Measurements from ENCODE around the gene TEX14. TPM values are rescaled to one million over a fixed set of nuclear protein-coding genes. Genes with fewer than 3 reads are reported as not detected.
"Not testable (repeated sequence)": the region's sequence is repeated elsewhere in the genome, so short reads cannot be mapped to it uniquely, and the experiment has no call there.

TEX14 gene
- total RNA-seq, 1 donor from 2014 or later, result under 0.01 TPM

- DNase-seq (ENCODE audit: low read depth in 2 of 2), result no peak
Observed at GRCh38 chr17:58688521-58688920, 3.3 kb downstream of the TEX14 start.

- DNase-seq (ENCODE audit: low read depth in 2 of 2), result no peak
Observed at GRCh38 chr17:58686980-58687379, 4.9 kb downstream of the TEX14 start.

GRCh38 chr17:58684462-58684861 lies 7.4 kb downstream of the TEX14 start:
- not testable (repeated sequence) for DNase-seq (ENCODE audit: low read depth in 2 of 2)

GRCh38 chr17:58684003-58684402 lies 7.8 kb downstream of the TEX14 start:
- DNase-seq (ENCODE audit: low read depth in 2 of 2), result no peak

DNA sequence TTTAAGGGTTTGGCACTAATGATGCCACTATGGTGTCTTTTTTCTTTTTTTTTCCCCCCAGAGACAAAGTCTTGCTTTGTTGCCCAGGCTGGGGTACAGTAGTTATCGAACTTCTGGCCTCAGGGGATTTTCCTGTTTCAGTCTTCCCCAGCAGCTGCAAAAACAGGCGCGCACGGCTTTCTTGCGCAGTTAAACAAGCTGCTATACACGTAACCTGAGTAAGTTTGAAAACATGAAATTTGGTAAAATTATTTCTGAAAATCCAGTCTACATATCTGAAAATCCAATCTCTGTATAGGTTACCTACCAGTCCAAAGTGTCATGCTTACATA lies 11.8 kb downstream of the TEX14 start:
- DNase-seq (ENCODE audit: low read depth in 2 of 2), result no peak

DNA sequence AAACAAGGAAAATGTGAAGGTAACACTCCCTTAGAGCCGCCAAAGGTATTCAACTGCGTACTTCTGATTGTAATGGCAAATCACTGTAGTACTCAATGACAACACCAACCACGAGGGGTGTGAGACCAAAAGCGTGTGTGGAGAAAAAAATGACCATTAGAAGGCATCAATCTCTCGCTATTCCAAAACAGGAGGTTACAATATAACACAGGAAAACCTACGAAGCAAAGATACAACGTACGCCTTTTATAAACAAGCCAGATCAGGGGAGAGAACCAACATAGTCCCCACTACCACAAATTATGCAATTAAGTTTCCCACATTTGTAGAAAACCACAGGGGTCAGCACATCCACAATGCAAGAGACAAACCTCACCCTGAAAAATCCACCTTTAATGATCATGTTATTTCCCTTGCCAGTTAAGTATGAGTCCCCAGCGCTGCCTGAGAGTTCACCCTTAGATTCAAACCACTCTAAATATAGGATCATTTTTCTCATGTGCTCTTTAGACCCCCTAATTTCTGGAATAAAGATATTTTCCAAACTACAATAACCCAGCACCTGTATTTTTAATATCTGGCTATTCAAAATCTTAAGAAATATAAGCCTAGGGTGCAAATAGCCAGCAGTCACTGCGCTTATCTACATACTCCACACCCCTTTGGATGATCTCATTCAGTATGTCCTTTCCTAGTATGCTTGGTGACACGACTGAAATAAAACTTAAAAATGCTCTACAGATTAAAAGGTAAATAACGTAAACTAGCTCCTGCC lies 12.4 kb downstream of the TEX14 start:
- peak in 1 of 2 donors; percentile 59 for DNase-seq (ENCODE audit: low read depth in 2 of 2)

DNA sequence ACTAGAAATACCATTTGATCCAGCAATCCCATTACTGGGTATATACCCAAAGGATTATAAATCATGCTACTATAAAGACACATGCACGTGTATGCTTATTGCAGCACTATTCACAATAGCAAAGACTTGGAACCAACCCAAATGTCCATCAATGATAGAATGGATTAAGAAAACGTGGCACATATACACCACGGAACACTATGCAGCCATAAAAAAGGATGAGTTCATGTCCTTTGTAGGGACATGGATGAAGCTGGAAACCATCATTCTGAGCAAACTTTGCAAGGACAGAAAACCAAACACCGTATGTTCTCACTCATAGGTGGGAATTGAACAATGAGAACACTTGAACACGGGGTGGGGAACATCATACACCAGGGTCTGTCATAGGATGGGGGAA lies 13.6 kb downstream of the TEX14 start:
- DNase-seq (ENCODE audit: low read depth in 2 of 2), result not testable (repeated sequence)

DNA sequence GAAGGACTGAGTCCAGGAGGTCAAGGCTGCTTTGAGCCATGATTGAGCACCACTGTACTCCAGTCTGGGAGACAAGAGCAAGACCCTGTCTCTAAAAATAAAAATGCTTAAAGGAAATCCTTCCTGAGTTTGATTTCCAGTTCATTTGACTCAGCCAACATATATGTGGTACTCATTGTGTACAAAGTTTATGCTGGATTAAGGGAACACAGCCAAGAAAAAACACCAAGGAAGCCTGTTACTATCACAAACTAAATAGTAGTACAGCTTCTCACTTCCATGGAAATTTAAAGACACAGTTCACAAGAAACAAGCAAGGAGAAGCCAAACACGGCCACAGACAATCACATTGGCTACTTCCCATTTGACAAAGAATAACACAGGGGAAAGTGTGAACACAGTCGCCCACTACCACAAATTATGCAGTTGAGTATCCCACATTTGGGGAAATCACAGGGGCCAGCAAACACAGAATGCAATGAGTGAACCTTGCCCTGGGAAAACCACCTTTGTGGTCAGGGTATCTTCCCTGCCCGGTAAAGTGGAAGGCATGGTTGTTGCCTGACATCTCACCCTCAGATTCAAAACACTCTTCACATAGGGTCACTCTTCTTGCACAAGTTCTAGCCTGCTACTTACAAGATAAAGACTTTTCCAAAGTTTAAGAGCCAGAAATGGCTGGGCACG lies 14.5 kb downstream of the TEX14 start:
- DNase-seq (ENCODE audit: low read depth in 2 of 2), result peak in 1 of 2 donors; percentile 72

DNA sequence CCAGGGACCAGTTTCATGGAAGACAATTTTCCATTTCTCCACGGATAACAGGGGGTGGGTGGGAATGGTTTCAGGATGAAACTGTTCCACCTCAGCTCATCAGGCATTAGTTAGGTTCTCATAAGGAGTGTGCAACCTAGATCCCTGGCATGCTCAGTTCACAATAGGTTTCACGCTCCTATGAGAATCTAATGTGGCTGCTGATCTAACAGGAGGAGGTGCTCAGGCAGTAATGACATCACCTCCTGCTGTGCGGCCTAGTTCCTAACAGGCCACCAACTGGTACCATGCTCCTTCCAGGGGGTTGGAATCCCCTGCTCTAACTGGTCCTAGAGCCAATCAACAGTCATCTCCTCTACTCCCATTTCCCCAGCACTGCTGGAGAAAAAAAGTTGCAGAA lies 19.9 kb downstream of the TEX14 start:
- DNase-seq (ENCODE audit: low read depth in 2 of 2), result no peak

GRCh38 chr17:58669853-58670252 lies 22.0 kb downstream of the TEX14 start:
- DNase-seq (ENCODE audit: low read depth in 2 of 2), result no peak

- DNase-seq (ENCODE audit: low read depth in 2 of 2), result no peak
Observed at GRCh38 chr17:58668598-58668935, 23.3 kb downstream of the TEX14 start.

DNA sequence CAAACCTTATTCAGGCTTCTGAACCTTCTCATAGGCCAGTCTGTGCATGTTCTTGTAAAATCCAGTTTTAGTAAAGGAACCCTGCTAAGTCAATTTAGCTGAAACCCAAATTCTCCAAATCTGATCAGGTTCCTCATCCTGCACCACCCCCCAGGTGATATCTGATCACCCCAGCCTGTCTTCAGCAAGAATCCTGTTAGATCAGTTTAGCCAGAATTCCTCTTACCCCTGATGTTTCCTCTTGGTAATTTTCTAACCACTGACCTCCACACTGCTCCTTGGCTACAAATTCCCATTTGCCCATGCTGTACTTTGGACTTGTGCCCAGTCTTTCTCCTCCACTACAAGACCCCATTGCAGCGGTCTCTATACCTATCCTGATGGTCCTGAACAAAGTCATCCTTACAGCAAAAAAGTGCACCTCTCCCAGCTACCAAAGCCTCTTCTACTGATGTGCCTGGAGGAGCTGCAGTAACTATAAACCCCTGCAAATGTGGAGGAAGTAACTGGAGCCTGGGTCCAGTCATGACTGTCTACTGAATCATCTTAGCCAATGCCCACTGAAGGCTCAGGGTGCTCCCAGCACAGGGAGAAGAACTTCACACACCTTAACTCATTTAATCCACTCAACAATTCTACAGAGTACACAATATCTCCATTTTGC lies 23.8 kb downstream of the TEX14 start:
- DNase-seq (ENCODE audit: low read depth in 2 of 2), result peak in 1 of 2 donors; percentile 16

DNA sequence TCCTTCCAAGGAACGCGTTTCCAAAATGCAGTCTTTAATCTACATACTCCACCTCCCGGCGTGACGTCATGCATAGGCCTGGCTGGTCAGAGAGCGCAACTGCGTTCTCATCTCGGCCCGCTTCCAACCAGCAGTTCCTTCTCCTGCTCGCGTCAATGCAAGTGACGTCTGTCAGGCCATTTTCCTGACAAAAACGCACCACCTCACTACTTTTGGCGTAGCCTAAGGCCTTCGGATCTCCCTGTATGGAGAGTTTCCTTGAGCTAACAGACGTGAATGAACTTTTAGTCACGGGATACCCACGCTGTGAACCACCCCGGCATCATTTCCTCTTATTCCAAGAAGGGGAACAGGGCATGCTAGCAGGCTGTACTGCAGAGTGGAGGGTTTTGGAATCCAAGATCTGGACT lies 25.0 kb downstream of the TEX14 start:
- peak; percentile 64 to 90 for DNase-seq (ENCODE audit: low read depth in 2 of 2)

DNA sequence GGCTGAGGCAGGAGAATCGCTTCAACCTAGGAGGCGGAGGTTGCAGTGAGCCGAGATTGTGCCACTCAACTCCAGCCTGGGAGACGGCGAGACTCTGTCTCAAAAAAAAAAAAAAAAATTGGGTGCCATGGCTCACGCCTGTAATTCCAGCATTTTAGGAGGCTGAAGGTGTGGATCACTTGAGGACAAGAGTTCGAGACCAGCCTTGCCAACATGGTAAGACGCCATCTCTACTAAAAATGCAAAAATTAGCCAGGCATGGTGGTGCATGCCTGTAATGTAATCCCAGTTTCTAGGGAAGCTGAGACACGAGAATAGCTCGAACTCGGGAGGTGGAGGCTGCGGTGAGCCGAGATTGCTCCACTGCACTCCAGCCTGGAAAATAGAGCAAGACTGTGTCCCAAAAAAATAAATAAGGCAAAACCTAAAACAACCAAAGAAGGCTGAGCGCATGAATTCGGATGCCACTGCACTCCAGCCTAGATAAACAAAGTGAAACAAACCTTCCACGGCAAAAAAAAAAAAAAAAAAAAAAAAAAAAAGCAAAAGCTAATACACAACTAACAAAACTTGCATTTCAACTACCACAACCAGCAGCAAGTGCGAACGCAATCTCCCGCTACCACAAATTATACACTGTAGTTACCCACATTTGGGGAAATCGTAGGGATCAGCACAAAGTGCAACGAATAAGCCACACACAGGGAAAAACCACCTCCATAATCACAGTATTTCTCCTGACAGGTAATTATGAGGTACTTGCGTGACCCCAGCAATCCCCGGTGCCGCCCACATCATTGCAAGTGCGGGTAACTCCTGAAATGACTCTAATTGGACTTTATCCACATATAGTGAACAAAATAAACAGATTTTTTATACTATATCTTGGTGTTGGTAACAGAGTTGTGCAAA lies 25.6 kb downstream of the TEX14 start:
- no peak for DNase-seq (ENCODE audit: low read depth in 2 of 2)

GRCh38 chr17:58664302-58664701 lies 27.5 kb downstream of the TEX14 start:
- DNase-seq (ENCODE audit: low read depth in 2 of 2), result no peak

- no peak for DNase-seq (ENCODE audit: low read depth in 2 of 2)
Observed at GRCh38 chr17:58661499-58661898, 30.3 kb downstream of the TEX14 start.

DNA sequence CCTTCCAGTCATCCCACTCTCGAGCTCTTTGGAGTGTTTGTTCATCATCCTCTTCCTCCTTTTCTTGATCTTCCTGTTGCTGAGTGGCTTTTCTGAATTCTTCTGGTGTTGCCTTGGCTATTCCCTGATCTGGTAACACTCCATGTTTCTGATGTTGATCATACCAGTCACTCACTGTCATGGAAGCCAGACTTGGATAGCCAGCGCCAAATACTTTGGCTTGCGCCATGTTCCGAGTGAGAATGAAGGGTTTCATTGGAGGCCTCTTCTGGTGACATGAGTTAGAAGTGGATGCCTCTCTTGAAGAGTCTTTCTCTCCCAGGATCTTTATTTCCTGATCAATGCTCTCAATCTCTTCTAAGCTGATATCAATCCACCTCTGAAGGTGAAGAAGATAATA lies 31.2 kb downstream of the TEX14 start:
- DNase-seq (ENCODE audit: low read depth in 2 of 2), result no peak

DNA sequence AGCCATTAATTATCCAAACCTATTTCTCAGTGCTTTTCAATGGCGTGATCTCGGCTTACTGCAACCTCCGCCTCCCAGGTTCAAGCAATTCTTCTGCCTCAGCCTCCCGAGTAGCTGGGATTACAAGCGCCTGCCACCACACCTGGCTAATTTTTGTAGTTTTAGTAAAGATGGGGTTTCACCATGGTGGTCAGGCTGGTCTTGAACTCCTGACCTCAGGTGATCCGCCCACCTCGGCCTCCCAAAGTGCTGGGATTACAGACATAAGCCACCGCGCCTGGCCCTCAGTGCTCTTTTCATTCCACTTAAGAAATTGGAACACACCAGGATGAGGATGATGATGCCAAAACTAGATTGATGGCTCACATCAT lies 32.1 kb downstream of the TEX14 start:
- DNase-seq (ENCODE audit: low read depth in 2 of 2), result not testable (repeated sequence)

DNA sequence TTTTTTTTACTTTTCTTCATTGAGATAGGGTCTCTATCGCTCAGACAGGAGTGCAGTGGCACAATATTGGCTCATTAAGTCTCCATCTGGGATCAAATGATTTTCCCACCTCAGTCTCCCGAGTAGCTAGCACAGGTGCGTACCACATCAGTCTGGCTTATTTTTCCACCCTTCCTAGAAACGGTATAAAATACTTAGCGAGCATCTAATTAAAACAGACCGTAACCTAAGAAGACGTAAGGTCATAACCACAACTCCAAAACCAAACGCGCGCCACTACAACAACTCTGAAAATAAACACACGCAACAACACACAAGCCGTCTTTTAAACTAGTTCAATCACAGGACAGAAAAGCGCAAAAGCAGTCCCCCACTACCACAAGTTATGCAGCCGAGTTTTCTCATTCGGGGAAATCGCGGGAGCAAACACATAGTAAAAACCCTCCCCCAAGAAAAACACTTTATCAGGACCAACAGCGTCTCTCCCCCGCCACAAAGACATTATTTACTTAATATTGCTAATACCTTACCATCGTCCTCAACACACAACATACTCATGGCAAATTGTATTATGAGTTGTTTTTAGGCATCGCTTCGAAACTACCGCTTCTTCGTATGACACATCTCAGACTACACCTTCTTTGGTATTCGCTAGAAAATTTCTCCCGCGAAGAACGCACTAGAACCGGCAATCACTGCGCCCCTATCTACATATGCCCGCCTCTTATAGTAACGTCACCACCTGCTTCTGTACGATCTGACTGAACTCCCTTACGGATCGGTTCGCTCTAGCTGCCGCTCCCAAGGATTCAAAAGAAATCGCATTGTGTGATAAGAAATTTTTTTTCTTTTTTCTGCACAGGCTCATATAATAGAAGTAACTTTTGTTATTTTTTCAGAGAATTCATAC lies 32.8 kb downstream of the TEX14 start:
- DNase-seq (ENCODE audit: low read depth in 2 of 2), result peak; percentile 92 to 97

DNA sequence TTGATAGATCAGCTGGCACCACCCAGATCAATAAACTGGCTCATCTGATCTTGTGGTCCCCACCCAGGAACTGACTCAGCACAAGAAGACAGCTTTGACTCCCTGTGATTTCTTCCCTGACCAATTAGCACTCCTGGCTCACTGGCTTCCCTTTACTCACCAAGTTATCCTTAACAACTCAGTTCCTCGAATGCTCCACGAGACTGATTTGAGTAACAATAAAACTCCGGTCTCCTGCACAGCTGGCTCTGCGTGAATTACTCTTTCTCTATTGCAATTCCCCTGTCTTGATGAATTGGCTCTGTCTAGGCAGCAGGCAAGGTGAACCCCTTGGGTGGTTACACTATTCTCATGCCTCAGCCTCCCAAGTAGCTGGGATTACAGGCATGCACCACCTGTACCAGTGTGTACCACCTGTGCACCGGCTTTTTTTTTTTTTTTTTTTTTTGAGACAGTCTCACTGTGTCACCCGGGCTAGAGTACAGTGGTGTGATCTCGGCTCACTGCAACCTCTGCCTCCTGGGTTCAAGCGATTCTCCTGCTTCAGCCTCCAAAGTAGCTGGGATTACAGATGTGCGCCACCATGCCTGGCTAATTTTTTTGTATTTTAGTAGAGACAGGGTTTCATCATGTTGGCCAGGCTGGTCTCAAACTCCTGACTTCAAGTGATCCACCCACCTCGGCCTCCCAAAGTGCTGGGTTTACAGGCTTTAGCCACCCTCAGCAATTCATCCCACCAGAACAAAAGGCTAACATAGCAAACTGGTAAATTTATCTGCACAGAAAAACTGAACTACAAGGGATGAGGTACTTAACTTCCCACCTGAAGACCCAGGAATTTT lies 33.7 kb downstream of the TEX14 start:
- DNase-seq (ENCODE audit: low read depth in 2 of 2), result peak in 1 of 2 donors; percentile 26
